Trophoblast cell (in vitro differentiated cells and primary cell): Measurements from ENCODE around the gene UBD.

Experiments
- DNase-seq, 2 donors: peaks; one replicate each; pipeline ENCODE4 v3.0.0-alpha.2; 2016
- H2AFZ ChIP-seq: 2 replicates; pipeline ENCODE4 v1.6.1; 2013; ENCODE audit warnings: low read length, moderate library complexity, mild to moderate bottlenecking; ENCODE audit not compliant: insufficient read depth, poor library complexity
- H2AK5ac ChIP-seq: 2 replicates; pipeline ENCODE4 v1.6.1; 2013; ENCODE audit warnings: mild to moderate bottlenecking, low read length
- H2BK120ac ChIP-seq: 2 replicates; pipeline ENCODE4 v1.6.1; 2013; ENCODE audit warnings: low read length, mild to moderate bottlenecking, moderate library complexity; ENCODE audit not compliant: insufficient read depth, poor library complexity
- H2BK12ac ChIP-seq: 2 replicates; pipeline ENCODE4 v1.6.1; 2013; ENCODE audit warnings: mild to moderate bottlenecking, low read length, moderate library complexity
- H2BK5ac ChIP-seq: 2 replicates; pipeline ENCODE4 v1.6.1; 2013; ENCODE audit warnings: low read length, low read depth, moderate library complexity, mild to moderate bottlenecking; ENCODE audit not compliant: poor library complexity
- H3K14ac ChIP-seq: 2 replicates; pipeline ENCODE4 v1.6.1; 2013; ENCODE audit warnings: mild to moderate bottlenecking, low read length
- H3K18ac ChIP-seq: 2 replicates; pipeline ENCODE4 v1.6.1; 2013; ENCODE audit warnings: mild to moderate bottlenecking, low read length
- H3K23ac ChIP-seq: 2 replicates; pipeline ENCODE4 v1.6.1; 2013; ENCODE audit warnings: low read length
- H3K27ac ChIP-seq: 2 replicates; pipeline ENCODE4 v1.5.1; 2013; ENCODE audit warnings: low read depth, mild to moderate bottlenecking, inconsistent platforms, low read length, moderate library complexity
- H3K27me3 ChIP-seq: 2 replicates; pipeline ENCODE4 v1.6.1; 2013; ENCODE audit warnings: inconsistent platforms, mild to moderate bottlenecking, low read length, moderate library complexity; ENCODE audit not compliant: insufficient read depth
- H3K36me3 ChIP-seq, 2 experiments: 1 replicate in 1 of 2; 2 replicates in 1 of 2; pipeline ENCODE4 v1.6.1; 2013; ENCODE audit warnings: low read length in 2 of 2, mild to moderate bottlenecking in 2 of 2, moderate library complexity in 1 of 2; ENCODE audit not compliant: insufficient read depth in 2 of 2, control insufficient read depth in 1 of 2
- H3K4ac ChIP-seq: 2 replicates; pipeline ENCODE4 v1.6.1; 2013; ENCODE audit warnings: low read depth, mild to moderate bottlenecking, low read length, moderate library complexity
- H3K4me1 ChIP-seq, 2 experiments: 1 replicate in 1 of 2; 2 replicates in 1 of 2; pipeline ENCODE4 v1.6.1; 2013; ENCODE audit warnings: low read length in 2 of 2, mild to moderate bottlenecking in 2 of 2, moderate library complexity in 1 of 2; ENCODE audit not compliant: insufficient read depth in 2 of 2, control insufficient read depth in 1 of 2
- H3K4me2 ChIP-seq: 2 replicates; pipeline ENCODE4 v1.6.1; 2013; ENCODE audit warnings: inconsistent platforms, mild to moderate bottlenecking, low read length, moderate library complexity
- H3K4me3 ChIP-seq: 2 replicates; pipeline ENCODE4 v1.5.1; 2013; ENCODE audit warnings: mild to moderate bottlenecking, low read depth, low read length, inconsistent platforms
- H3K79me1 ChIP-seq: one replicate; pipeline ENCODE4 v1.6.1; 2013; ENCODE audit warnings: low read length
- H3K79me2 ChIP-seq: 2 replicates; pipeline ENCODE4 v1.6.1; 2013; ENCODE audit warnings: low read length, mild to moderate bottlenecking; ENCODE audit not compliant: control insufficient read depth, insufficient read depth, poor library complexity
- H3K9ac ChIP-seq: 2 replicates; pipeline ENCODE4 v1.6.1; 2013; ENCODE audit warnings: mild to moderate bottlenecking, low read length
- H3K9me3 ChIP-seq: 2 replicates; pipeline ENCODE4 v1.6.1; 2013; ENCODE audit warnings: low read depth, mild to moderate bottlenecking, control low read depth, inconsistent platforms, low read length; ENCODE audit not compliant: insufficient read depth
- H4K12ac ChIP-seq: 2 replicates; pipeline ENCODE4 v1.6.1; 2013; ENCODE audit warnings: low read depth, mild to moderate bottlenecking, low read length, moderate library complexity
- H4K8ac ChIP-seq: 2 replicates; pipeline ENCODE4 v1.6.1; 2013; ENCODE audit warnings: low read depth, mild to moderate bottlenecking, low read length, moderate library complexity
- H4K91ac ChIP-seq: one replicate; pipeline ENCODE4 v1.6.1; 2013; ENCODE audit warnings: low read depth, mild to moderate bottlenecking, low read length, moderate library complexity
- WGBS: extraction: QIAGEN DNeasy Blood & Tissue Kit; methylation state at CpG from one replicate; pipeline ENCODE4 v1.1.7; 2013; ENCODE audit warnings: missing lambda C conversion rate; ENCODE audit not compliant: insufficient read length, insufficient coverage; ENCODE audit errors: extremely low coverage; 5-methylcytosine and 5-hydroxymethylcytosine counted together

The UBD gene

GRCh38 chr6:29584821-29585220 lies 25.3 kb upstream of the UBD start, which contains the start of gene OR2H2:
Gene OR2H2, plus strand, starts transcription at chr6:29585121. Its CDS starts 2,824 bp downstream, at chr6:29587945.
- Histone ChIP-seq H3K27ac (no peak within 1 kb of the TSS), H4K12ac (no peak within 1 kb of the TSS), H3K4me3 (no peak within 1 kb of the TSS), H3K9ac (no peak within 1 kb of the TSS), H3K14ac (no peak within 1 kb of the TSS), H2AK5ac (no peak within 1 kb of the TSS), H3K18ac (no peak within 1 kb of the TSS), H4K91ac (no peak within 1 kb of the TSS), H3K4ac (no peak within 1 kb of the TSS), H3K4me2 (no peak within 1 kb of the TSS), H4K8ac (no peak within 1 kb of the TSS), H3K79me2 (no peaks in the 10 kb centered on the region), H3K27me3 (no peaks in the 10 kb centered on the region), H2BK5ac (no peak within 1 kb of the TSS), H3K36me3 (no peaks in the 10 kb centered on the region), H2BK12ac (no peak within 1 kb of the TSS), H3K79me1 (no peaks in the 10 kb centered on the region), H3K4me1 (no peaks in the 10 kb centered on the region), H2BK120ac (no peak within 1 kb of the TSS), H3K23ac (no peak within 1 kb of the TSS), H3K9me3 (no peaks in the 10 kb centered on the region), H2AFZ (no peak within 1 kb of the TSS)
- DNase-seq, result no peak

GRCh38 chr6:29577544-29577943 lies 18.0 kb upstream of the UBD start:
- Histone ChIP-seq H4K12ac (no peak overlapping the region), H3K18ac (no peak overlapping the region), H3K14ac (no peak overlapping the region), H2BK12ac (no peak overlapping the region), H3K4me3 (no peak overlapping the region), H2BK5ac (no peak overlapping the region), H2BK120ac (no peak overlapping the region), H2AFZ (no peak overlapping the region), H3K27ac (no peak overlapping the region), H3K27me3 (no peaks in the 10 kb centered on the region), H4K8ac (no peak overlapping the region), H3K9ac (no peak overlapping the region), H3K79me1 (no peaks in the 10 kb centered on the region), H4K91ac (no peak overlapping the region), H3K4me2 (no peak overlapping the region), H3K23ac (no peak overlapping the region), H3K4me1 (peaks cover 0 to 3% of the 10 kb centered on the region in 2 experiments), H3K4ac (no peak overlapping the region), H3K36me3 (no peaks in the 10 kb centered on the region), H3K79me2 (no peaks in the 10 kb centered on the region), H2AK5ac (no peak overlapping the region), H3K9me3 (peaks cover 4% of the 10 kb centered on the region)
- no peak for DNase-seq
- no CpG with 5 or more reads among the region's 7 CpGs for WGBS

- Histone ChIP-seq H4K12ac (no peak overlapping the region), H3K9ac (no peak overlapping the region), H3K79me2 (no peaks in the 10 kb centered on the region), H3K4me3 (no peak overlapping the region), H3K18ac (no peak overlapping the region), H4K8ac (no peak overlapping the region), H3K23ac (no peak overlapping the region), H3K4me1 (peaks cover 0 to 3% of the 10 kb centered on the region in 2 experiments), H2BK120ac (no peak overlapping the region), H3K14ac (no peak overlapping the region), H3K79me1 (no peaks in the 10 kb centered on the region), H3K36me3 (no peaks in the 10 kb centered on the region), H3K4ac (no peak overlapping the region), H4K91ac (no peak overlapping the region), H3K4me2 (no peak overlapping the region), H2BK5ac (no peak overlapping the region), H2AK5ac (no peak overlapping the region), H3K9me3 (peaks cover 4% of the 10 kb centered on the region), H2BK12ac (no peak overlapping the region), H2AFZ (no peak overlapping the region), H3K27me3 (no peaks in the 10 kb centered on the region), H3K27ac (no peak overlapping the region)
- no peak for DNase-seq
Measured at GRCh38 chr6:29576056-29576455, 16.5 kb upstream of the UBD start.

GRCh38 chr6:29567991-29568390 lies 8.5 kb upstream of the UBD start:
- Histone ChIP-seq H3K23ac (no peak overlapping the region), H2AFZ (no peak overlapping the region), H4K8ac (no peak overlapping the region), H3K18ac (no peak overlapping the region), H3K36me3 (no peaks in the 10 kb centered on the region), H3K4me3 (no peak overlapping the region), H3K79me1 (no peaks in the 10 kb centered on the region), H3K14ac (no peak overlapping the region), H3K27ac (no peak overlapping the region), H3K9me3 (no peaks in the 10 kb centered on the region), H2BK5ac (no peak overlapping the region), H2BK120ac (no peak overlapping the region), H3K9ac (no peak overlapping the region), H3K79me2 (no peaks in the 10 kb centered on the region), H2AK5ac (no peak overlapping the region), H3K4me1 (no peaks in the 10 kb centered on the region), H3K27me3 (no peaks in the 10 kb centered on the region), H2BK12ac (no peak overlapping the region), H3K4me2 (no peak overlapping the region), H4K12ac (no peak overlapping the region), H3K4ac (no peak overlapping the region), H4K91ac (no peak overlapping the region)
- no peak for DNase-seq
- WGBS, result no CpG with 5 or more reads among the region's 5 CpGs
